Measurements from ENCODE around the gene NRCAM. TPM values are rescaled to one million over a fixed set of nuclear protein-coding genes. Genes with fewer than 3 reads are reported as not detected.

The NRCAM gene
- total RNA-seq, 1 donor from 2014 or later: 2.0 TPM

DNA sequence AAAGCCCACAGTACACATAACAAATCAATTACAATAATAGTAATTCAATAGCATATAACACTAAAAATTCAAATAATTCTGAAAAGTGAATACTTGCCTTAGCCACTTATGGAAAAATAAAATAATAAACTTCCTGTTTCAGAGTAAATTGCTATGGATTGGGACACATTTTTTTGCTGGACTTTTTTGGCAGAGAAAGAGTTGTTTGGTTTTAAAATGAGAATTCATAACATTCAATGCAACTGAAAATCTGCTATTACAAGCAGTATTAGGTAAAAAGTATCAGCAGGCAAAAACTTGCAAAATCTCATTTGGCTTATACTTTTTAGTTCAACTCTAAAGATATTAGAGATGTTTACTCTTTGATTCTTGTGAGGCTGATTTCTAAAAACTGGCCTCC lies 141.7 kb downstream of the NRCAM start:
- DNase-seq (no peak), ATAC-seq (no peak)
- TF ChIP-seq, protein P1, sequence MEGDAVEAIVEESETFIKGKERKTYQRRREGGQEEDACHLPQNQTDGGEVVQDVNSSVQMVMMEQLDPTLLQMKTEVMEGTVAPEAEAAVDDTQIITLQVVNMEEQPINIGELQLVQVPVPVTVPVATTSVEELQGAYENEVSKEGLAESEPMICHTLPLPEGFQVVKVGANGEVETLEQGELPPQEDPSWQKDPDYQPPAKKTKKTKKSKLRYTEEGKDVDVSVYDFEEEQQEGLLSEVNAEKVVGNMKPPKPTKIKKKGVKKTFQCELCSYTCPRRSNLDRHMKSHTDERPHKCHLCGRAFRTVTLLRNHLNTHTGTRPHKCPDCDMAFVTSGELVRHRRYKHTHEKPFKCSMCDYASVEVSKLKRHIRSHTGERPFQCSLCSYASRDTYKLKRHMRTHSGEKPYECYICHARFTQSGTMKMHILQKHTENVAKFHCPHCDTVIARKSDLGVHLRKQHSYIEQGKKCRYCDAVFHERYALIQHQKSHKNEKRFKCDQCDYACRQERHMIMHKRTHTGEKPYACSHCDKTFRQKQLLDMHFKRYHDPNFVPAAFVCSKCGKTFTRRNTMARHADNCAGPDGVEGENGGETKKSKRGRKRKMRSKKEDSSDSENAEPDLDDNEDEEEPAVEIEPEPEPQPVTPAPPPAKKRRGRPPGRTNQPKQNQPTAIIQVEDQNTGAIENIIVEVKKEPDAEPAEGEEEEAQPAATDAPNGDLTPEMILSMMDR (IDR thresholded peaks at IDR 0.05): no peak
- H3K4me1 ChIP-seq: no peaks in the 10 kb centered on the region
- H3K36me3 ChIP-seq: no peaks in the 10 kb centered on the region
- no peak overlapping the region for H3K4me3 ChIP-seq
- no peak overlapping the region for H3K27ac ChIP-seq
- H3K27me3 ChIP-seq: no peaks in the 10 kb centered on the region
- intact Hi-C loops (cut with DNase I): no loop called here
- H3K9me3 ChIP-seq: no peaks in the 10 kb centered on the region

DNA sequence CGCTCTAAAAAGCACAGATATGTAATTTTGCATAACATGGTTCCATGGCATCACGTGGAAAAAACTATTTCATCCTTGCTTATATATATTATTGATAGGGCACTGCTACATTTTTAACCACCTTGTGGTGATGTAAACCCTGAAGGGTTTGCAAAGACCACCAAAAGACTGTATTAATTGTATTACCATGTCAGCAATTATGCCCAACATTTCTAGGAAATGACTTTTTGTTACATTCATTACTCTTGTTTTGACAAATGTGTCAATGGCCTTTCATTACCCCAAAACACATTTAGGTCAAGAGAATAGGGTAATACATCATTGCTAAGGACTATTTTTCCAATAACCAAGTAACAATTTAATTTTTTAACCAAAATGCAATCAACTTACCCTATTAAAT lies 142.2 kb downstream of the NRCAM start:
- no peak for DNase-seq
- TF ChIP-seq, protein P1 (IDR thresholded peaks at IDR 0.05): no peak
- no peak for ATAC-seq
- Histone ChIP-seq H3K9me3 (no peaks in the 10 kb centered on the region), H3K4me3 (no peak overlapping the region), H3K27ac (no peak overlapping the region), H3K36me3 (no peaks in the 10 kb centered on the region), H3K27me3 (no peaks in the 10 kb centered on the region), H3K4me1 (no peaks in the 10 kb centered on the region)
- intact Hi-C loops (cut with DNase I): no loop called here

DNA sequence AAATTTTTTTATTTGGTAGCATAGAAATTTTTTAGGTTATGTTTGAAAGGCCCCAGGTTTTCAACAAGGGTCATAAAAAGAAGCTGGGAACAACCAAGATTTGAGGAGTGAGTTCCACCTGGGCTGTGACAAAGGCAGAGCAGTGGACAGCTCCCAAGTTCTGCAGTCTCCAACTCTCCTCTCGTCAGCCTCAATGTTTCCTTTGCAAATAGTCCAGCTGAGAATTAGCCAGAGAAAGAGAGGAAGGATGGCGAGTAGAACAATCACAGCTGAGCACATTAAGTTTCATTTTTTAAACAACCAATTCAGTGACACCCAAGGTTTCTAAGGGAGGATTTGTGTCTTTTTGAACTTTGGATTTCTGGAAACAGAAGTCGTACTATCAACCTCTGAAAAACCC lies 143.2 kb downstream of the NRCAM start:
- TF ChIP-seq, protein P1 (IDR thresholded peaks at IDR 0.05): no peak
- H3K4me1 ChIP-seq: no peaks in the 10 kb centered on the region
- no peaks in the 10 kb centered on the region for H3K36me3 ChIP-seq
- H3K27ac ChIP-seq: no peak overlapping the region
- intact Hi-C loops (cut with DNase I): no loop called here
- H3K27me3 ChIP-seq: no peaks in the 10 kb centered on the region
- DNase-seq (no peak), ATAC-seq (no peak)
- H3K9me3 ChIP-seq: no peaks in the 10 kb centered on the region
- H3K4me3 ChIP-seq: no peak overlapping the region

DNA sequence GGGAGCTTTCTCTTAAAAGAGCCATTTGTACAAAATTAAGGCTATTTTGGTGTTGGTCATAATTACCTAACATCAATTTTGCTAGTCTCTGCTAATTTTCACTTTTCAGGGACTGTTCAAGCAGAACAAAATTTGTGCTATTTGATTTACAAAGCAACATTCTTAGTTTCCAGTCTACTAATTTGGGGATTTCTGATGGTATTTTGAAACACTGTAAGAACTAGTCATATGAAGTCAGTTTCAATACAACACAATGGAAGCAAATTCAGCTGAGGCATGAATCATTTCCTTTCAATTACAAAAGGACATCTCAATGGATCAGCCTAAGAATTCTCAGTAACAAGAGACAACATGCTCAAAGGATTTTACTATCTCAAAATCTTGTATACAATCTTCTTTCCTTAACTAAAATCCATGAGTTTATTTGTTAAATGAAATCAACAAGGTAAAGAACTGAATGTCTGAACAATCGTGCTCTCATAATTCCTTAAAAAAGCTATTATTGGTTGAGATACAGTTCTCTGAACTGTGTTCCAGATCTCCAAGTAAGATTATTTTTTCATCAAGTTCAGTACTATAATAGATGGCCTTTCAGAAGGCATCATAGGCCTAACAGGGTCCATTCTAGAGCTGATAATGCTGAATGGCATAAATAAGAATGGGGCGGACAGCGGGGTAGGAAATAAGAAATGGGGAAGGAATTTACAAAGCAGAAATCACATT lies 144.6 kb downstream of the NRCAM start:
- TF ChIP-seq, protein P1 (IDR thresholded peaks at IDR 0.05): no peak

DNA sequence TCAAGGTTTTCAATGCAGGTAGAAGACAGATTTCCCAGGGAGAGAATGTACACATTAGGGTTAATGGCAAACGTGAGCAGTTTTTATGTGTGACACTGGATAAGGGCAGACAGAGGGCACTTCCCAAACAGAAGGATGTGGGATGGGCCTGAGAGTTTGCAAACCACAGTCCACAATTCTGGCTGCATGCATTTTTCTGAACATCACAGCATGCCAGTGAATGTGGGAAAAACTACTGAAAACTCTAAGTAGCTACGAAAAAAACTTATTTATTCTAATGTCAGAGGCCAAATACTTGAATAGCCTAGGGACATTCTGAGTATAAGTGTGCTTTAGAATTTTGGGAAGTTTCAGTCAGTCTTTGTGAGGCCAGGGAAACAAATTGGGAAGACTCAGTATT lies 145.9 kb downstream of the NRCAM start:
- no peak for DNase-seq
- no peaks in the 10 kb centered on the region for H3K36me3 ChIP-seq
- no peak for ATAC-seq
- H3K9me3 ChIP-seq: no peaks in the 10 kb centered on the region
- H3K27me3 ChIP-seq: no peaks in the 10 kb centered on the region
- TF ChIP-seq, protein P1 (IDR thresholded peaks at IDR 0.05): no peak
- intact Hi-C loops (cut with DNase I): no loop called here
- no peak overlapping the region for H3K4me3 ChIP-seq
- no peak overlapping the region for H3K27ac ChIP-seq
- H3K4me1 ChIP-seq: no peaks in the 10 kb centered on the region

More for the DNA sequence above, 144.6 kb downstream of the NRCAM start:
- intact Hi-C loops (cut with DNase I): no loop called here
- Histone ChIP-seq H3K27ac (no peak overlapping the region), H3K27me3 (no peaks in the 10 kb centered on the region), H3K4me3 (no peak overlapping the region), H3K4me1 (no peaks in the 10 kb centered on the region), H3K36me3 (no peaks in the 10 kb centered on the region), H3K9me3 (no peaks in the 10 kb centered on the region)
- DNase-seq: no peak
- no peak for ATAC-seq

DNA sequence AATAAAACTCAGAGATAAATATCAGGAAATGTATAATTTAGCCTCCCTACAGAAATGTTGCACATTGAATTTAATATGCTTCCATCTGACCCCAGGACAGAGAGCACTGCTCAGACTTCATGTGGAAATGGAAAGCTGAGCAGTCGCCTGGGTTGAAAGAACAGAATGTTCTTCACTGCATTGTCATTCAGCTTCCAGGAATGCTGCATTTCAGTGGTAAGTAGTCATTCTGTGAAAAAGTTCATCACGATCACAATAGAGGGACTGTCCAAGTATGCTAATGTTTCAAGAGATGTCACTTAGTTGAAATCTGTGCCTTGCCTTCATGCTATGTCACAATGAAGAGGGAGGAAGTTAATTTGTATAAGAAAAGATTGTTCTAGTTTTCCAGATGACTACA lies 147.3 kb downstream of the NRCAM start:
- no peaks in the 10 kb centered on the region for H3K4me1 ChIP-seq
- DNase-seq: no peak
- H3K36me3 ChIP-seq: no peaks in the 10 kb centered on the region
- H3K9me3 ChIP-seq: no peaks in the 10 kb centered on the region
- no peaks in the 10 kb centered on the region for H3K27me3 ChIP-seq
- ATAC-seq: no peak
- no peak overlapping the region for H3K27ac ChIP-seq
- TF ChIP-seq, protein P1 (IDR thresholded peaks at IDR 0.05): no peak
- intact Hi-C loops (cut with DNase I): no loop called here
- H3K4me3 ChIP-seq: no peak overlapping the region

Data from upper lobe of right lung (tissue), 1 donor.